ENCODE results near the gene C22orf31.

GRCh38 chr22:29061773-29062172 lies at the start of gene C22orf31:
- TF ChIP-seq POU2F2 (IDR thresholded peaks at IDR 0.05; ENCODE audit: low read depth, low read length) (no peak), POLR2A (IDR thresholded peaks at IDR 0.05; ENCODE audit: low read depth, low read length) (no peak), POLR2AphosphoS5 (IDR thresholded peaks at IDR 0.05; ENCODE audit: low read depth, low read length) (no peak), TAF1 (IDR thresholded peaks at IDR 0.05; ENCODE audit: low read depth, low read length) (no peak), SPI1 (IDR thresholded peaks at IDR 0.05; ENCODE audit: low read depth, low read length) (no peak)

Measured in GM12891 (cell line).